Measurements from ENCODE around the gene MRPL11. TPM values are rescaled to one million over a fixed set of nuclear protein-coding genes. Genes with fewer than 3 reads are reported as not detected.
"Not testable (repeated sequence)": the region's sequence is repeated elsewhere in the genome, so short reads cannot be mapped to it uniquely, and the experiment has no call there.

Gene MRPL11
- total RNA-seq, 1 experiment from 2014 or later: 86.7 TPM

DNA sequence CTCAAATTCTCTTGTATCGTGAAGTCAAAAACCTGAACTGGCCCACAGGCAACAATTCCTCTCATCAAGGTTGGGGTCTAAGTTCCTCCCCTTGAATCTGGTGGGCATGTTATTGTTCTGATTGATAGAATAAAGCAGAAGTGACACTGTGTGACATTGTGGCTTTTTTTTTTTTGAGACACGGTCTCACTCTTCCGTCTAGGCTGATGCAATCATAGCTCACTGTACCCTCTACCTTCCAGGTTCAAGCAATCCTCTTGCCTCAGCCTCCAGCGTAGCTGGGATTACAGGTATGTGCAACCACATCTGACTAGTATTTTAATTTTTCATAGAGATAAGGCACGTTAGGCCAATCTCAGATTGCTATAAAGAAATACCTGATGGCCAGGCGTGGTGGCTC, 19.2 kb upstream of the MRPL11 start:
- no peak for DNase-seq
- Histone ChIP-seq H3K4me1 (no peaks in the 10 kb centered on the region), H3K4me3 (no peak overlapping the region), H3K27ac (no peak overlapping the region), H3K36me3 (no peaks in the 10 kb centered on the region), H3K9me3 (replicated peaks) (no peaks in the 10 kb centered on the region), H3K27me3 (peaks cover 8% of the 10 kb centered on the region; the same call in 1 of the 2 replicates)

DNA sequence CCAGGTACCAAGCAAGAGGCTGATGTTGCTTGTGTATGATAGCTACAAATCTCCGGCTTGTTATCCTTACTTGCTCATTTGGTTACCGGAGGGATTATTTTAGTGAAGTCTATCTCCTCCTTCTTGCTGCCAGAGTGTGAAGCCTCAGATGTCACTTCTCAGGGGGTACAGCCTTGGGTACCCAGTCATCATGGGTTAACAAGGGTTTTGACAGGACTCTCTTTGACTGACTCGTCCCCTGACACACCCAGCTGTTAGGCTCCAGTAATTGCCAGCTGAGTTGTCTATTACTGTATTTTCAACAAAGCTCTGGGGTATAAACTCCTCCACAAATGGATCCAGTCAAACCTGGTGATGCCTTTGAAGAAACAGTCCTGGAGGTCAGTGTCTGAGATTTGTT, 16.2 kb upstream of the MRPL11 start:
- no peak overlapping the region for H3K27ac ChIP-seq
- no peaks in the 10 kb centered on the region for H3K4me1 ChIP-seq
- H3K4me3 ChIP-seq: no peak overlapping the region
- DNase-seq: no peak
- no peaks in the 10 kb centered on the region for H3K9me3 ChIP-seq (replicated peaks)
- no peaks in the 10 kb centered on the region for H3K36me3 ChIP-seq
- peaks cover 9% of the 10 kb centered on the region; the same call in 1 of the 2 replicates for H3K27me3 ChIP-seq

DNA sequence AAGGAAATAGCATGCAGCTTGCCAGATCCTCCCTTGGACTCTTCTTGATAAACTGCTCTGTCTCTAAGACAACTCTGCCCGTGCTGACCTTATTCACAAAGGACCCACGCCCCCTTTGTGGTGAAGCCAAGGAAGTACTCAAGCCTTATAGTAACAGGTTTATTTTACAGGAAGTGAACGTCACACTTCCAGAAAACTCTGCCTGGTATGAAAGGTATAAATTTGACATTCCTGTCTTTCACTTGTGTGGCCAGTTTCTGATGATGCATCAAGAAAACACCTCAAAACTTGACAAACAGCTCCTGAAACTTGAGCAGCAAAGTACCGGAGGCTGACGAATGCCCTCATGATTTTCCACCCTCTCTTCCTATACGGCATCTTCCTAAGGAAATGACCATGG, 15.6 kb upstream of the MRPL11 start:
- DNase-seq: no peak
- no peak overlapping the region for H3K4me3 ChIP-seq
- H3K9me3 ChIP-seq (replicated peaks): no peaks in the 10 kb centered on the region
- H3K4me1 ChIP-seq: no peaks in the 10 kb centered on the region
- H3K36me3 ChIP-seq: no peaks in the 10 kb centered on the region
- no peak overlapping the region for H3K27ac ChIP-seq
- H3K27me3 ChIP-seq: peaks cover 14% of the 10 kb centered on the region; the same call in 1 of the 2 replicates

DNA sequence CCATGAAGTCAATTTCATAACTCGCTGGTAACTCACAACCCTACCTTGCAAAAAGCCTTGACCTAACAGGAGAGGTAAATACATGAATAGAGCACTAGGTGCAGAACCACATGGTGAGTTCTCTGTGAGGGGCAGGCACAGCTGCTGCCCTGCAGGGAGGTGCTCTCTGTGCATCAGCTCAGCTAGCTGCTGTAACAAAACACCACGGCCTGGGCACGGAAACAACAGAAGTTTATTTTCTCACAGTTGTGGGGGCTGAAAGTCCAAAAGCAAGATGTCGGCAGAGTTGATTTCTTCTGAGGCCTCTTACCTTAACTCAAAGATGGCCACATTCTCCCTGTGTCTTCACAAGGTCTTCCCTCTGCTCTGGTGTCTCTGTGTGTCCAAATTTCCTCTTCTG, 13.0 kb upstream of the MRPL11 start:
- H3K9me3 ChIP-seq (replicated peaks): no peaks in the 10 kb centered on the region
- peaks cover 14% of the 10 kb centered on the region; the same call in 1 of the 2 replicates for H3K27me3 ChIP-seq
- no peak overlapping the region for H3K27ac ChIP-seq
- DNase-seq: no peak
- H3K4me3 ChIP-seq: no peak overlapping the region
- H3K36me3 ChIP-seq: no peaks in the 10 kb centered on the region
- H3K4me1 ChIP-seq: no peaks in the 10 kb centered on the region

DNA sequence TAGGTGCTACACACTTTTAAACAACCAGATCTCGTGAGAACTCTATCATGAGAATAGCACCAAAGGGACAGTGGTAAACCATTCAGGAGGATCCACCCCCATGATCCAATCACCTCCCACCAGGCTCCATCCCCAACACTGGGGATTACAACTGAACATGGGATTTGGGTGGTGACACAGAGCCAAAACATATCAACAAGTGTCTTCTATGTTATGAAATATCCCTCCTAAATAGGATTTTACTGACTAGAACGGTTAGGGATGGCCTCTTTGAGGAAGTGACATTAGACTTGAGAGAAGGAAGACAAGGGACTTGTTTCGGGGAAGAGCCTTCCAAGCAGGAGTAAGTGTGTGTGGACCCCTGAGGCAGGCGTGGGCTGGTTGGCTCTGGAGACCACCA, 11.9 kb upstream of the MRPL11 start:
- Histone ChIP-seq H3K27ac (no peak overlapping the region), H3K4me1 (no peaks in the 10 kb centered on the region), H3K9me3 (replicated peaks) (no peaks in the 10 kb centered on the region), H3K27me3 (peaks cover 14% of the 10 kb centered on the region; the same call in 1 of the 2 replicates), H3K36me3 (no peaks in the 10 kb centered on the region), H3K4me3 (no peak overlapping the region)
- DNase-seq: no peak

DNA sequence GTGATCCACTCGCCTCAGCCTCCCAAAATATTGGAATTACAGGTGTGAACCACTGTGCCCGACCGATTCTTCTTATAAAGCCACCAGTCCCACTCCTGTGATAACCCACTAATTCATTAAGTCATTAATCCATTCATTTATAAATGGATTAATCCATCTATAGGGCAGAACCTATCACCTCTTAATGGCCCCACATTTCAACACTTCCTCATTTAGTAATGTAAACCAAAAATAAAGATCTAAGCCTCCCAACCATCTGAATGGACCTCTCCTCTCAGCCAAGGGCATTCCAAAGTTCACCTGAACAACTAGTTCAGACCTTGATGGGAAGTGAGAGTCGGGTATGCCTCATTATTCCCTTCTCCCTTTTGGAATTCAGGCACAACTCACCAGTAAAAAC, 9.9 kb upstream of the MRPL11 start:
- H3K9me3 ChIP-seq (replicated peaks): no peaks in the 10 kb centered on the region
- no peak overlapping the region for H3K27ac ChIP-seq
- H3K4me1 ChIP-seq: no peaks in the 10 kb centered on the region
- no peak for DNase-seq
- H3K36me3 ChIP-seq: no peaks in the 10 kb centered on the region
- H3K4me3 ChIP-seq: no peak overlapping the region
- H3K27me3 ChIP-seq: 0 out of 2 replicates have a peak, but pooled peaks cover 6% of the 10 kb centered on the region

DNA sequence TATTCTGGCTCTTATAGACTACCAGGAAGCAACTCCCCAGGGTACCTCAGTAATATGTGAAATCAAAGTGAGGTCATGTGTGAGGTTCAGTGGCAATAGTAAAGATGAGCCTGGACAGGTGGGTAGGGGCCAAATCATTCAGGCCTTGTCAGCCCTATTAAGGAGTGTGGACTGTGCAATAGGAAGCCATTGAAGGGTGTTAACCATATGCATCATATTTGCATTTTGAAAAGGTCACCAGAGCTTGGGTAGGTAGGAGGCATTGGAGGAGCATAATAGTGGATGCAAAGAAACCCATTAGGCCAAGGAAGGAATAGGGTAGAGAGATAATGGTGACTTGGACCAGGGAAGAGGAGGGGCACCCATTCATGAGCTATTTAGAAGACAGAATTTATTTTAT, 8.4 kb upstream of the MRPL11 start:
- Histone ChIP-seq H3K36me3 (no peaks in the 10 kb centered on the region), H3K9me3 (replicated peaks) (no peaks in the 10 kb centered on the region), H3K27ac (no peak overlapping the region), H3K4me3 (no peak overlapping the region), H3K27me3 (0 out of 2 replicates have a peak, but pooled peaks cover 6% of the 10 kb centered on the region), H3K4me1 (no peaks in the 10 kb centered on the region)
- DNase-seq: no peak

DNA sequence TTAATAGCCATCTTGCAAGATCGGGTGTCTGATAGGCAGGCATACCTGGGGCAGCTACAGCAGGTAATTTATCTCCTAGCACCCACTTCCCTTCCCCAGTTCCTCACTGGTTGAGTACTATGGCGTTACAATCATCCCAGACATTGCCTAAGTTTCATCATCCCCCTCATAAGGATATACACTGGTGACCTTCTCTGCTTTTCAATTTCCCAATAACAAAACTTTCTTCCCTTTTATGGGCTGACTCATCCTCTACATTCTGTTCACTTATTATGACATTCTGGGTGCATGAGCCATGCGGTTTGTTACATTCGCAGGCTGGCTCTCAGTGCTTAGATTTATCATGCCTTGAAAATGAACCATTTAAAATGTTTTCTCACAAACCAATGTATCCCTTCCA, 5.0 kb upstream of the MRPL11 start:
- Histone ChIP-seq H3K4me1 (no peaks in the 10 kb centered on the region), H3K27me3 (peaks cover 14% of the 10 kb centered on the region; the same call in 1 of the 2 replicates), H3K27ac (no peak overlapping the region), H3K36me3 (no peaks in the 10 kb centered on the region), H3K4me3 (no peak overlapping the region), H3K9me3 (replicated peaks) (no peaks in the 10 kb centered on the region)
- DNase-seq: no peak

DNA sequence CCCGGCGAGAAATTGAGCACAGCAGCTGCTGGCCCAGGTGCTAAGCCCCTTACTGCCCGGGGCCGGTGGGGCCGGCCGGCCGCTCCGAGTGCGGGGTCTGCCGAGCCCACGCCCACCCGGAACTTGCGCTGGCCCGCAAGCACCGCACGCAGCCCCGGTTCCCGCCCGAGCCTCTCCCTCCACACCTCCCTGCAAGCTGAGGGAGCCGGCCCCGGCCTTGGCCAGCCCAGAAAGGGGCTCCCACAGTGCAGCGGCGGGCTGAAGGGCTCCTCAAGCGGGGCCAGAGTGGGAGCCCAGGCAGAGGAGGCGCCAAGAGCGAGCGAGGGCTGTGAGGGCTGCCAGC, 2.3 kb upstream of the MRPL11 start:
- H3K36me3 ChIP-seq; H3K9me3 ChIP-seq (replicated peaks); DNase-seq; H3K4me3 ChIP-seq; H3K4me1 ChIP-seq; H3K27ac ChIP-seq: not testable (repeated sequence)
- peaks cover 14% of the 10 kb centered on the region; the same call in 1 of the 2 replicates for H3K27me3 ChIP-seq

DNA sequence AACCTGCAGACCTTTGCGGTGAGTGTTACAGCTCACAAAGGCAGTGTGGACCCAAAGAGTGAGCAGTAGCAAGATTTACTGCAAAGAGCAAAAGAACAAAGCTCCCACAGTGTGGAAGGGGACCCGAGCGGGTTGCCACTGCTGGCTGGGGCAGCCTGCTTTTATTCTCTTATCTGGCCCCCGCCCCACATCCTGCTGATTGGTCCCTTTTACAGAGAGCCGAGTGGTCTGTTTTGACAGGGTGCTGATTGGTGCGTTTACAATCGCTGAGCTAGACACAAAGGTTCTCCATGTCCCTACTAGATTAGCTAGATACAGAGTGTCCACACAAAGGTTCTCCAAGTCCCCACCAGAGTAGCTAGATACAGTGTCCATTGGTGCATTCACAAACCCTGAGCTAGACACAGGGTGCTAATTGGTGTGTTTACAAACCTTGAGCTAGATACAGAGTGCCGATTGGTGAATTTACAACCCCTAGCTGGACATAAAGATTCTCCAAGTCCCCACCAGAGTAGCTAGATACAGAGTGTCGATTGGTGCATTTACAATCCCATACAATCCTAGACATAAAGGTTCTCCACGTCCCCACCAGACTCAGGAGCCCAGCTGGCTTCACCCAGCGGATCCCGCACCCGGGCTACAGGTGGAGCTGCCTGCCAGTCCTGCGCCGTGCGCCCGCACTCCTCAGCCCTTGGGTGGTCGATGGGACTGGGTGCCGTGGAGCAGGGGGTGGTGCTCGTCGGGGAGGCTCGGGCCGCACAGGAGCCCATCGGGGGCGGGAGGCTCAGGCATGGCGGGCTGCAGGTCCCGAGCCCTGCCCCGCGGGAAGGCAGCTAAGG, 1.7 kb upstream of the MRPL11 start:
- not testable (repeated sequence) for H3K36me3 ChIP-seq; H3K9me3 ChIP-seq (replicated peaks); H3K27ac ChIP-seq; DNase-seq; H3K4me3 ChIP-seq; H3K4me1 ChIP-seq
- H3K27me3 ChIP-seq: peaks cover 14% of the 10 kb centered on the region; the same call in 1 of the 2 replicates

DNA sequence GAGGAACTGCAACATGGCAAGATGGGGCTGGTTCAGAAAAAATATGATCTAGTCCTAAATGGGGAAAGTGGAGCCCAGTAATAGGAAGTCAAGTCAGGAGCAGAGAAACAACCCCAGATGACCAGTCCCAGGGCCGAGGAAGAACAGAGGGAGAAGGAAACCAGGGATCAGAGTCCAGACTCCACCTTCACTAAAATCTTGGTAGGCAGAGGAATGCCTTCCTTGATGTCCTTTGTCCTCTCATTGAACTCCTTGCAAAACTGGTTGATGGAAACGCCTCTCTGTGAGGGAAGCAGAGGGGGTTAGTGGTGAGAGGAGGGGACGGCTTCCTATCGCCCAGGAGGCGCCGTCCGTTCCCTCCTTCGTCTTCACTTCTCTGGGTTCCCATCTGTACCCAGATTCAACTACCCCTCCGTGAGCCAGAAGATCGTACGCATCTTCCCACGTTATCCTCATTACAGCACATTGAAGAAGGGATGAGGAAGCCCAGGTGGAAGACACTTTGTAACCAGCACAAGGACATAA, 607 bp downstream of the MRPL11 start:
- peak overlapping the region; percentile 78; the same call in 1 of the 2 replicates for H3K27ac ChIP-seq
- H3K4me1 ChIP-seq: no peaks in the 10 kb centered on the region
- H3K4me3 ChIP-seq: peak overlapping the region; percentile 91
- H3K36me3 ChIP-seq: no peaks in the 10 kb centered on the region
- DNase-seq: peak in 1 of 2 experiments; percentile 20
- peaks cover 14% of the 10 kb centered on the region; the same call in 1 of the 2 replicates for H3K27me3 ChIP-seq
- no peaks in the 10 kb centered on the region for H3K9me3 ChIP-seq (replicated peaks)

DNA sequence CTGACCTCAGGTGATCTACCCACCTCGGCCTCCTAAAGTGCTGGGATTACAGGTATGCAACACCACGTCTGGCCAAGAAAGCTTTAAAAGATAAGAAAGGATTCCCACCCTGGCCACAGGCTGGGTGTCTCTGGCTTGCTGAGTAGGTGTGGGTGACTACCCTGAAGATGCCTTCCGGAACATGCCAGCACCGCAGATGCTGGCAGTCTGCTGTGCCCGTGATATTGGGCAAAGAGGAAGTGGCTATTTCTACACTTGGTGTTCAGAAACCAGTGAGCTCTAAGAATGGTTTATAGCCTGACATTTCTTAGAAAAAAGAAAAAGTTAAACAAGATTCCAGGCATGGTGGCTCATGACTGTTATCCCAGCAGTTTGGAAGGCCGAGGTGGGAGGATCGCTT, 6.1 kb downstream of the MRPL11 start:
- no peaks in the 10 kb centered on the region for H3K9me3 ChIP-seq (replicated peaks)
- no peaks in the 10 kb centered on the region for H3K36me3 ChIP-seq
- no peak for DNase-seq
- no peaks in the 10 kb centered on the region for H3K4me1 ChIP-seq
- H3K4me3 ChIP-seq: no peak overlapping the region
- H3K27ac ChIP-seq: no peak overlapping the region
- H3K27me3 ChIP-seq: no peaks in the 10 kb centered on the region

DNA sequence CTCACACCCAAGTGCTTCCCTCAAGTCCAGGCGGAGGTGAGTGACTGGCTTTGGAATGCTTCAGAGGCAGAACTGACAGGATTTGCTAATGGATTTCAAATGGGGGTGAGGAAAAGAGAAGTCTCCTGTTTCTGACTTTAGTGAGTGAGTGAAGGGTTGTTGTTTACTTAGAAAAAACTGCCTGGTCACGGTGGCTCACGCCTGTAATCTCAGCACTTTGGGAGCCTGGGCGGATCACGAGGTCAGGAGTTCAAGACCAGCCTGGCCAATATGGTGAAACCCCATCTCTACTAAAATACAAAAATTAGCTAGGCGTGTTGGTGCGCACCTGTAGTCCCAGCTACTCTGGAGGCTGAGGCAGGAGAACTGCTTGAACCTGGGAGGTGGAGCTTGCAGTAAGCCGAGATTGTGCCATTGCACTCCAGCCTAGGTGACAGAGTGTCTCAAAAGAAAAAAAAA, 6.7 kb downstream of the MRPL11 start:
- not testable (repeated sequence) for H3K4me1 ChIP-seq; H3K27ac ChIP-seq; DNase-seq; H3K36me3 ChIP-seq; H3K4me3 ChIP-seq; H3K27me3 ChIP-seq; H3K9me3 ChIP-seq (replicated peaks)

DNA sequence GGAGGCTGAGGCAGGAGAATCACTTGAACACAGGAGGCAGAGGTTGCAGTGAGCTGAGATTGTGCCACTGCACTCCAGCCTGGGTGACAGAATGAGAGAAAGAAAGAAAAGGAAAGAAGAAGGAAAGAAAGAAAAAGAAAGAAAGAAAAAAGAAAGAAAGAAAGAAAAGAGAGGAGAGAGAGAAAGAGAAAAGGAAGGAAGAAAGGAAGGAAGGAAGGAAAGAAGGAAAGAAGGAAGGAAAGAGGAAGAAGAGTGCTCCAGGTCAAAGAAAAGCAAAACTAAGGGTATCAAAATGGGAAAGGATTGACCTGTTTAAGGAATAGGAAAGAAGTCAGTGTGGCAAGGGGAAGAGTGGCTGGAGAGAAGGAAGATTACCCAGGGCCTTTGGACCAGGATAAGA, 7.4 kb downstream of the MRPL11 start:
- H3K27ac ChIP-seq; H3K36me3 ChIP-seq; H3K4me1 ChIP-seq; H3K4me3 ChIP-seq; H3K27me3 ChIP-seq; DNase-seq; H3K9me3 ChIP-seq (replicated peaks): not testable (repeated sequence)

DNA sequence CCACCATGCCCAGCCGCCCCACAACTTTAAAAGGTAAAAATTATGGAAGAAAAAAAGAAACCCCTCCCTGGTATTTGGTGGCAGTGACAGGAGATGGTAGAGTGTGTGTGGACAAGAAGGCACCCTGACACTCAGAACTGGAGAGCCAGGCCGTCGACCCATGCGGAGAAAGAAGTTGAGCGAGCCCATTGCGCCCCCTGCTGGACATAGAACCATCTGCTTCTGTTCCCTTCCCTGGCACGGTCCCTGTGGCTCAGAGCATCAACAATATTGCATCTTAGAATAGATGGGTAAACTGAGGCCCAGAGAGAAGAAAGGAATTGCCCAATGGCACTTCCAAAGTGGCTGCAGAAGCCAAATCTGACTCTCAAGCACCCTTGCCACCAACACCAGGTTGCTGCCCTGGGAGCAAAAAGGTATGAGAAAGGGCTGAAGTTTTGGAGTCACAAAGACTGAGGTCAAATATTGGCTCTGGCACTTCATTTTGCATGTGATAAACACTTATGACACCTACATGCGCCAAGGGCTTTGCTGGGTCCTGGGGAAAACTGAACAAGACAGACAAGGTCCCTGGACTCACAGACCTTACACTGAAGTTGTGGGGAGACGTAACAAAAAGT, 8.6 kb downstream of the MRPL11 start:
- Histone ChIP-seq H3K36me3 (no peaks in the 10 kb centered on the region), H3K4me3 (no peak overlapping the region), H3K9me3 (replicated peaks) (no peaks in the 10 kb centered on the region), H3K27me3 (no peaks in the 10 kb centered on the region), H3K27ac (no peak overlapping the region), H3K4me1 (no peaks in the 10 kb centered on the region)
- peak; percentile 61 to 81 for DNase-seq
